Caki2 (cell line): Measurements from ENCODE around the gene EIF1AD. TPM values are rescaled to one million over a fixed set of nuclear protein-coding genes. Genes with fewer than 3 reads are reported as not detected.
"Not testable (repeated sequence)": the region's sequence is repeated elsewhere in the genome, so short reads cannot be mapped to it uniquely, and the experiment has no call there.

Experiments used
- DNase-seq: peaks from one replicate; pipeline ENCODE4 v3.0.0-alpha.2; 2015; ENCODE audit warnings: low read depth
- in situ Hi-C: cut with HindIII; loops from 2 replicates; pipeline ENCODE4 v1.10.0; 2016; ENCODE audit warnings: low sequenced_read_pairs, low pct_unique_long_range_greater_than_20kb, mixed read lengths
- total RNA-seq: library from RNA; depleted of rRNA; stranded (reverse); fragments of >200 nt; shearing (Covaris generic); gene quantifications from 2 replicates; pipeline ENCODE4 v1.2.3, GENCODE V29; 2014; ENCODE audit warnings: low replicate concordance; rRNA removed

EIF1AD gene
- total RNA-seq, 1 experiment from 2014 or later: 35.4 TPM

DNA sequence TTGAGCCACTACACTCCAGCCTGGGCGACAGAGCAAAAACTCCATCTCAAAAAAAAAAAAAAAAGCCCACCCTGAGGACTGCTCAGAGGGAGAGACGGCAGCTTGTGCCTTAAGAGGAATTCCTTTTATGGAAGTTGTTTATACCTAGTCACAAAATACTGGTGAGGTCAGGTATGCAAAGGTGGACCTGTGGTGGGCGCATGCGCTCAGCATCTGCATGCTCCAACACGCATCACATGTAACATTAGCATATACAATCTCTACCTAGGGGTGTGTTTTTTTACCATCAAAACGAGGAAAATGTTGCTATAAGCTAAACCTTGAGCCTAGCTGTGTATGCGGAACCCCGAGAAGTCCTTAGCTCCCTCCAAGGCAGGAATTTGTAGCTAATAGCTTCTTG is 47.2 kb downstream of the EIF1AD start:
- no peak for DNase-seq
- in situ Hi-C loops: no loop called here

- in situ Hi-C loops: no loop called here
- DNase-seq: no peak
Measured at GRCh38 chr11:65953471-65953870, 48.5 kb downstream of the EIF1AD start.

- DNase-seq: no peak
- in situ Hi-C loops: no loop called here
Measured at GRCh38 chr11:65952052-65952521, 49.9 kb downstream of the EIF1AD start.

DNA sequence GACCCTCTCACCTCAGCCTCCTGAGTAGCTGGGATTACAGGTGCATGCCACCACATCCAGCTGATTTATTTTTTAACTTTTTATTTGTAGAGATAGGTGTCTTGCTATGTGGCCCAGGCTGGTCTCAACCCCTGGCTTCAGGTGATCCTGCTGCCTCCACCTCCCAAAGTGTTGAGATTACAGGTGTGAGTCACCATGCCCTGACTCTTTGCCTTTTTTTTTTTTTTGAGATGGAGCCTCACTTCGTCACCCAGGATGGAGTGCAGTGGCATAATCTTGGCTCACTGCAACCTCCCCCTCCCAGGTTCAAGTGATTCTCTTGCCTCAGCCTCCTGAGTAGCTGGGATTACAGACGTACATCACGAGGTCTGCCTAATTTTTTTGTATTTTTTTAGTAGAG is 50.3 kb downstream of the EIF1AD start:
- DNase-seq, in situ Hi-C loops: not testable (repeated sequence)

DNA sequence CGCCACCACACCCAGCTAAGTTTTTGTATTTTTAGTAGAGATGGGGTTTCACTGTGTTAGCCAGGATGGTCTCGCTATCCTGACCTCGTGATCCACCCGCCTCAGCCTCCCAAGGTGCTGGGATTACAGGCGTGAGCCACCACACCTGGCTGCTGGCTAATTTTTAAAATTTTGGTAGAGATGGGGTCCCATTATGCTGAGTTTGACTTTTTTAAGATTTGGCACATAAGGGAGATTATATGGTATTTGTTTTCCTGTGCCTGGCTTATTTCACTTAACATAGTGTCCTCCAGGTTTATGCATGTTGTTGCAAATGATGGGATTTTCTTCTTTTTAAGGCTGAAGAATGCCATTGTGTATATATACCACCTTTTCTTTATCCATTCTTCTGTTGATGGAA is 51.2 kb downstream of the EIF1AD start:
- in situ Hi-C loops, DNase-seq: not testable (repeated sequence)

DNA sequence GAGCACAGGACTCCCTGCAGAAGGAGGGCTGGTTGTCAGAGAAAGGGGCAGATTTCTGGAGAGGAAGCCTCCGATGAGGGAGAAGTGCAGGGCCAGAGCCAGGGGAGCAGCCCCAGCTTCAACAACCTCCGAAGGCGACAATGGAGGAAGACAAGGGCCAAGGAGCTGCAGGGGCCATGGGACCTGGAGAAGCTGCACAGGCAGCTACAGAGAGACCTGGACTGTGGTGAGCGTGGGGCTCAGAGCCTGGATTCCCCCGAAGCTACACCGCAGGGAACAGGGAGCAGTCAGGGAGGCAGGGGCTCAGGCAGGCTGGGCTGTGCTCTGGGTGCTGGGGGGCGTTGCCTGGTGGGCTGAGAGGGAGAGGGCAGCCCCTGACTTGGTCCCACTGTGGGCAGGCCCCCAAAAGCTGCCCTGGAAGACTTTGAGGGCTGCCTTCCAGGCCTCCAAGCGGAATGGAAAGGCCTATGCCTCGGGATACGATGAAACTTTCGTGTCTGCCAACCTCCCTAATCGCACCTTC is 54.3 kb downstream of the EIF1AD start:
- no peak for DNase-seq
- in situ Hi-C loops: no loop called here

DNA sequence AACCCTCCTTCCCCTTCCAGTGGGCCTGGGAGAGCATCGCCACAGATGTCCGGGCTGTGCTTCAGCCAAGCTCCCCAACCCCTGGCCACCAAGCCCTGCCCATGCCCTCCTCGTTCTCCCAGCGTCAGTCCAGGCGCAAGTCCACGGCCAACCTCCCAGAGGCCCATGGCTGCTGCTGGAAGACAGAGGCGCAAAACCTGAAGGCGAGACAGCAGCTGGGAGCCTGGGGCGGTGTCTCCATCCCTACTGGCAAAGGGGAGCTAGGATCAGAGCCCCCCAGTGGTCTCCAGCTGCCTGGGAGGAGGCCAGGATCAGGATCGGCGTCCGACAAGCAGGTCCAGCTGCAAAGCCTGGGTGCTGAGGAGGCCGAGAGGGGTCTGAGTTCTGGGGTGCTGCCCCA is 54.8 kb downstream of the EIF1AD start:
- DNase-seq: no peak
- in situ Hi-C loops: no loop called here

GRCh38 chr11:65946655-65947054 is 55.3 kb downstream of the EIF1AD start:
- in situ Hi-C loops: no loop called here
- DNase-seq: no peak

Other genes with a start within 250 kb of the EIF1AD start
- gene AP5B1, start 221.2 kb downstream of the EIF1AD start, total RNA-seq: 7.2 and 7.9 TPM in 2 replicates
- gene OVOL1, start 215.1 kb downstream of the EIF1AD start, total RNA-seq: not detected in 2 replicates
- gene SNX32, start 168.2 kb downstream of the EIF1AD start, total RNA-seq: not detected in 2 replicates
- gene CFL1, start 144.0 kb downstream of the EIF1AD start, total RNA-seq: 1,200 and 1,265 TPM in 2 replicates
- 69.0 and 76.8 TPM in 2 replicates for gene MUS81, start 141.7 kb downstream of the EIF1AD start, total RNA-seq
- 0.75 and 5.2 TPM in 2 replicates for gene EFEMP2, start 129.4 kb downstream of the EIF1AD start, total RNA-seq
- gene CTSW, start 122.3 kb downstream of the EIF1AD start, total RNA-seq: not detected in 2 replicates
- gene FIBP, start 113.7 kb downstream of the EIF1AD start, total RNA-seq: 61.1 and 89.5 TPM in 2 replicates
- 82.6 and 121 TPM in 2 replicates for gene CCDC85B, start 111.5 kb downstream of the EIF1AD start, total RNA-seq
- gene FOSL1, start 101.8 kb downstream of the EIF1AD start, total RNA-seq: 67.3 and 80.4 TPM in 2 replicates
- 12.7 and 36.3 TPM in 2 replicates for gene C11orf68, start 83.1 kb downstream of the EIF1AD start, total RNA-seq
- 212 and 270 TPM in 2 replicates for gene DRAP1, start 82.7 kb downstream of the EIF1AD start, total RNA-seq
- not detected in 2 replicates for gene TSGA10IP, start 56.7 kb downstream of the EIF1AD start, total RNA-seq
- 28.1 and 68.3 TPM in 2 replicates for gene SART1, start 40.4 kb downstream of the EIF1AD start, total RNA-seq
- gene BANF1, start 346 bp upstream of the EIF1AD start, total RNA-seq: 361 and 387 TPM in 2 replicates
- not detected in 2 replicates for gene CST6, start 9.9 kb upstream of the EIF1AD start, total RNA-seq
- gene CATSPER1, start 24.3 kb upstream of the EIF1AD start, total RNA-seq: 0.67 and 2.8 TPM in 2 replicates
- not detected in 2 replicates for gene GAL3ST3, start 47.0 kb upstream of the EIF1AD start, total RNA-seq
- gene SF3B2, start 50.2 kb upstream of the EIF1AD start, total RNA-seq: 191 and 216 TPM in 2 replicates
- gene PACS1, start 68.1 kb upstream of the EIF1AD start, total RNA-seq: 4.2 and 15.9 TPM in 2 replicates